Ectodermal cell (in vitro differentiated cells): ENCODE data around the gene CHAF1A.

Source experiments
- H3K27ac ChIP-seq: 2 replicates; pipeline ENCODE4 v1.7.0; 2013; ENCODE audit warnings: mild to moderate bottlenecking, low read depth, low read length; ENCODE audit not compliant: insufficient read depth, poor library complexity, severe bottlenecking
- H3K27me3 ChIP-seq: 2 replicates; pipeline ENCODE4 v1.7.0; 2013; ENCODE audit warnings: mild to moderate bottlenecking, low read length; ENCODE audit not compliant: insufficient read depth, control insufficient read depth, poor library complexity, severe bottlenecking
- H3K36me3 ChIP-seq: one replicate; pipeline ENCODE4 v1.7.0; 2013; ENCODE audit warnings: low read length; ENCODE audit not compliant: control insufficient read depth, insufficient read depth
- H3K4me1 ChIP-seq: one replicate; pipeline ENCODE4 v1.7.0; 2013; ENCODE audit warnings: low read length; ENCODE audit not compliant: control insufficient read depth, insufficient read depth
- H3K4me3 ChIP-seq: 2 replicates; pipeline ENCODE4 v1.7.0; 2013; ENCODE audit warnings: low read depth, low read length, control low read depth; ENCODE audit not compliant: insufficient read depth
- H3K9me3 ChIP-seq: 2 replicates; pipeline ENCODE4 v1.7.0; 2013; ENCODE audit warnings: mild to moderate bottlenecking, low read length, moderate library complexity; ENCODE audit not compliant: control insufficient read depth
- WGBS, 2 experiments: methylation state at CpG; one replicate each; pipeline ENCODE4 v1.1.7; 2013; ENCODE audit warnings: missing lambda C conversion rate in 2 of 2; 5-methylcytosine and 5-hydroxymethylcytosine counted together

Gene CHAF1A

GRCh38 chr19:4380254-4380727 lies 22.1 kb upstream of the CHAF1A start:
- H3K4me3 ChIP-seq, result no peak overlapping the region
- H3K27me3 ChIP-seq, result no peaks in the 10 kb centered on the region
- H3K36me3 ChIP-seq, result no peaks in the 10 kb centered on the region
- H3K4me1 ChIP-seq, result peaks cover 29% of the 10 kb centered on the region
- H3K9me3 ChIP-seq, result no peaks in the 10 kb centered on the region
- WGBS, 2 experiments, result 89% methylated on average over 17 of the region's 17 CpGs
- no peak overlapping the region for H3K27ac ChIP-seq

GRCh38 chr19:4385291-4386040 lies 17.0 kb upstream of the CHAF1A start:
- Histone ChIP-seq H3K27me3 (no peaks in the 10 kb centered on the region), H3K4me1 (peaks cover 41% of the 10 kb centered on the region), H3K27ac (no peak overlapping the region), H3K4me3 (no peak overlapping the region), H3K9me3 (no peaks in the 10 kb centered on the region), H3K36me3 (no peaks in the 10 kb centered on the region)
- WGBS, 2 experiments, result 82 to 83% methylated on average over 15 of the region's 15 CpGs

GRCh38 chr19:4386041-4386782 lies 16.2 kb upstream of the CHAF1A start:
- peaks cover 49% of the 10 kb centered on the region for H3K4me1 ChIP-seq
- no peaks in the 10 kb centered on the region for H3K36me3 ChIP-seq
- H3K27me3 ChIP-seq, result no peaks in the 10 kb centered on the region
- H3K27ac ChIP-seq, result no peak overlapping the region
- no peaks in the 10 kb centered on the region for H3K9me3 ChIP-seq
- H3K4me3 ChIP-seq, result no peak overlapping the region
- 90 to 93% methylated on average over 13 of the region's 13 CpGs for WGBS, 2 experiments

- peaks cover 71% of the 10 kb centered on the region for H3K4me1 ChIP-seq
- no peaks in the 10 kb centered on the region for H3K36me3 ChIP-seq
- WGBS, 2 experiments, result 84 to 86% methylated on average over 16 of the region's 16 CpGs
- no peaks in the 10 kb centered on the region for H3K9me3 ChIP-seq
- no peak overlapping the region for H3K27ac ChIP-seq
- H3K4me3 ChIP-seq, result no peak overlapping the region
- H3K27me3 ChIP-seq, result no peaks in the 10 kb centered on the region
Observed at GRCh38 chr19:4388337-4389063, 13.9 kb upstream of the CHAF1A start.

- peaks cover 76% of the 10 kb centered on the region for H3K4me1 ChIP-seq
- no peak overlapping the region for H3K4me3 ChIP-seq
- no peaks in the 10 kb centered on the region for H3K36me3 ChIP-seq
- WGBS, 2 experiments, result 90 to 94% methylated on average over 9 of the region's 9 CpGs
- no peak overlapping the region for H3K27ac ChIP-seq
- no peaks in the 10 kb centered on the region for H3K27me3 ChIP-seq
- no peaks in the 10 kb centered on the region for H3K9me3 ChIP-seq
Observed at GRCh38 chr19:4389064-4389375, 13.4 kb upstream of the CHAF1A start.

- H3K27me3 ChIP-seq, result no peaks in the 10 kb centered on the region
- H3K4me1 ChIP-seq, result peaks cover 82% of the 10 kb centered on the region
- no peaks in the 10 kb centered on the region for H3K36me3 ChIP-seq
- peak overlapping the region; percentile 93 for H3K27ac ChIP-seq
- WGBS, 2 experiments, result 76% methylated on average over 17 of the region's 17 CpGs
- H3K4me3 ChIP-seq, result no peak overlapping the region
- H3K9me3 ChIP-seq, result no peaks in the 10 kb centered on the region
Observed at GRCh38 chr19:4389511-4390016, 12.9 kb upstream of the CHAF1A start.

GRCh38 chr19:4390017-4390566 lies 12.3 kb upstream of the CHAF1A start:
- Histone ChIP-seq H3K27ac (peak overlapping the region; percentile 93), H3K4me3 (peak overlapping the region; percentile 11), H3K4me1 (peaks cover 87% of the 10 kb centered on the region), H3K36me3 (no peaks in the 10 kb centered on the region), H3K9me3 (no peaks in the 10 kb centered on the region), H3K27me3 (no peaks in the 10 kb centered on the region)
- 48 to 54% methylated on average over 12 of the region's 12 CpGs for WGBS, 2 experiments

GRCh38 chr19:4390567-4391305 lies 11.7 kb upstream of the CHAF1A start:
- Histone ChIP-seq H3K27me3 (no peaks in the 10 kb centered on the region), H3K4me3 (peak overlapping the region; percentile 18), H3K27ac (peak overlapping the region; percentile 93), H3K36me3 (no peaks in the 10 kb centered on the region), H3K4me1 (peaks cover 84% of the 10 kb centered on the region), H3K9me3 (no peaks in the 10 kb centered on the region)
- 13 to 15% methylated on average over 21 of the region's 21 CpGs for WGBS, 2 experiments

GRCh38 chr19:4391306-4391693 lies 11.1 kb upstream of the CHAF1A start:
- H3K9me3 ChIP-seq, result no peaks in the 10 kb centered on the region
- H3K36me3 ChIP-seq, result no peaks in the 10 kb centered on the region
- WGBS, 2 experiments, result 79 to 80% methylated on average over 9 of the region's 9 CpGs
- H3K27me3 ChIP-seq, result no peaks in the 10 kb centered on the region
- H3K4me1 ChIP-seq, result peaks cover 80% of the 10 kb centered on the region
- H3K4me3 ChIP-seq, result no peak overlapping the region
- peak overlapping the region; percentile 93 for H3K27ac ChIP-seq
